ENCODE data around the gene CROCC.

CROCC gene

GRCh38 chr1:16978139-16978538 lies 56.4 kb downstream of the CROCC start:
- no peaks in the 10 kb centered on the region for H3K9me3 ChIP-seq
- no peaks in the 10 kb centered on the region for H3K36me3 ChIP-seq
- TF ChIP-seq, protein P1, sequence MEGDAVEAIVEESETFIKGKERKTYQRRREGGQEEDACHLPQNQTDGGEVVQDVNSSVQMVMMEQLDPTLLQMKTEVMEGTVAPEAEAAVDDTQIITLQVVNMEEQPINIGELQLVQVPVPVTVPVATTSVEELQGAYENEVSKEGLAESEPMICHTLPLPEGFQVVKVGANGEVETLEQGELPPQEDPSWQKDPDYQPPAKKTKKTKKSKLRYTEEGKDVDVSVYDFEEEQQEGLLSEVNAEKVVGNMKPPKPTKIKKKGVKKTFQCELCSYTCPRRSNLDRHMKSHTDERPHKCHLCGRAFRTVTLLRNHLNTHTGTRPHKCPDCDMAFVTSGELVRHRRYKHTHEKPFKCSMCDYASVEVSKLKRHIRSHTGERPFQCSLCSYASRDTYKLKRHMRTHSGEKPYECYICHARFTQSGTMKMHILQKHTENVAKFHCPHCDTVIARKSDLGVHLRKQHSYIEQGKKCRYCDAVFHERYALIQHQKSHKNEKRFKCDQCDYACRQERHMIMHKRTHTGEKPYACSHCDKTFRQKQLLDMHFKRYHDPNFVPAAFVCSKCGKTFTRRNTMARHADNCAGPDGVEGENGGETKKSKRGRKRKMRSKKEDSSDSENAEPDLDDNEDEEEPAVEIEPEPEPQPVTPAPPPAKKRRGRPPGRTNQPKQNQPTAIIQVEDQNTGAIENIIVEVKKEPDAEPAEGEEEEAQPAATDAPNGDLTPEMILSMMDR (IDR thresholded peaks at IDR 0.05; ENCODE audit: low read depth, low read length): no peak
- peaks cover 6% of the 10 kb centered on the region for H3K4me1 ChIP-seq
- H3K4me3 ChIP-seq (ENCODE audit: low read depth, low read length): no peak overlapping the region
- no peak for DNase-seq
- no peaks in the 10 kb centered on the region for H3K27me3 ChIP-seq

- H3K27me3 ChIP-seq: no peaks in the 10 kb centered on the region
- DNase-seq: peak; percentile 68
- TF ChIP-seq, protein P1 (IDR thresholded peaks at IDR 0.05; ENCODE audit: low read depth, low read length): no peak
Observed at GRCh38 chr1:16978567-16979474, 57.1 kb downstream of the CROCC start.

DNA sequence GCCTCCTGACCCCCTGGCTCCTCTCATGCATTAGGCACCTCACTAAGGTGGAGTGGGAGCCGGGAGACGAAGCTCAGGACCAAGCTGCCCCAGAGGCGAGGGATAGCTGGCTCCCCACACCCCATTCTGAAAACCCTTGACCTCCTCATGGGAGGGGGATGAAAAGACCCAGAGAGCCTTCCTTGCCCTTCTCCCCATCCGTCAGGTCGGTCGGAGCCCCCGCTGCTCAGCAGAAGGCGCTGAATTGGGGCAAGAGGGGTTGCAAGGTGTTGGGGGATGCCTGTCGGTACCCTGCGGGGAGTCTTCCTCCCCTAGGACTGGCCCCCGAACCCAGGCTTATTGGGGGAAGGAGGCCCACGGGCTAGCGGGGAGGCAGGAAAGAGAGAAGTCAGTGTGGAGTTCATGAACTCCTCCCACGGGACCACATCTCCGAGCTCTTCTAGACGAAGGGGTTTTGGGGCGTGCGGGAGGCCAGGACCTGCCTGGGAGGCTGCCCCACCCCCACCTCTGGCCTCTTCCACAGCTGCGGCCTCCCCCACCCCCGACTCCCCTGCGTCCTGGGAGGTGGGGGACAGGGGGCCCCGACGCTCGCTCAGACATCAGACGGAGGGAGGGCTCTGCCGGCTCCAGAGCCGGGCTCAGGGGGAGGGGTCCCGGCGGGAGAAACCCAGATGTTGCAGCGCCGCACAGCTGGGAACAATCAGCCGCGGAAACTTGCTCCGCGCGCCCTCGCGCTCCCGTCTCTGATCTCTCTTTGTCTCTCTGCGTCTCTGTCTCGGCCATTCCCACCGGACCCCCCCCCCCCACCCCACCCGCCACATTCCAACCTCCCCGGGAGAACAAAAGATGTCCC lies 58.0 kb downstream of the CROCC start:
- Histone ChIP-seq H3K36me3 (no peaks in the 10 kb centered on the region), H3K4me3 (ENCODE audit: low read depth, low read length) (peak overlapping the region; percentile 40), H3K4me1 (peaks cover 6% of the 10 kb centered on the region), H3K9me3 (no peaks in the 10 kb centered on the region), H3K27me3 (no peaks in the 10 kb centered on the region)
- TF ChIP-seq, protein P1 (IDR thresholded peaks at IDR 0.05; ENCODE audit: low read depth, low read length): no peak
- DNase-seq: no peak

More at GRCh38 chr1:16978567-16979474, 57.1 kb downstream of the CROCC start:
- no peaks in the 10 kb centered on the region for H3K36me3 ChIP-seq
- no peaks in the 10 kb centered on the region for H3K9me3 ChIP-seq
- H3K4me3 ChIP-seq (ENCODE audit: low read depth, low read length): peak overlapping the region; percentile 40
- peaks cover 6% of the 10 kb centered on the region for H3K4me1 ChIP-seq

DNA sequence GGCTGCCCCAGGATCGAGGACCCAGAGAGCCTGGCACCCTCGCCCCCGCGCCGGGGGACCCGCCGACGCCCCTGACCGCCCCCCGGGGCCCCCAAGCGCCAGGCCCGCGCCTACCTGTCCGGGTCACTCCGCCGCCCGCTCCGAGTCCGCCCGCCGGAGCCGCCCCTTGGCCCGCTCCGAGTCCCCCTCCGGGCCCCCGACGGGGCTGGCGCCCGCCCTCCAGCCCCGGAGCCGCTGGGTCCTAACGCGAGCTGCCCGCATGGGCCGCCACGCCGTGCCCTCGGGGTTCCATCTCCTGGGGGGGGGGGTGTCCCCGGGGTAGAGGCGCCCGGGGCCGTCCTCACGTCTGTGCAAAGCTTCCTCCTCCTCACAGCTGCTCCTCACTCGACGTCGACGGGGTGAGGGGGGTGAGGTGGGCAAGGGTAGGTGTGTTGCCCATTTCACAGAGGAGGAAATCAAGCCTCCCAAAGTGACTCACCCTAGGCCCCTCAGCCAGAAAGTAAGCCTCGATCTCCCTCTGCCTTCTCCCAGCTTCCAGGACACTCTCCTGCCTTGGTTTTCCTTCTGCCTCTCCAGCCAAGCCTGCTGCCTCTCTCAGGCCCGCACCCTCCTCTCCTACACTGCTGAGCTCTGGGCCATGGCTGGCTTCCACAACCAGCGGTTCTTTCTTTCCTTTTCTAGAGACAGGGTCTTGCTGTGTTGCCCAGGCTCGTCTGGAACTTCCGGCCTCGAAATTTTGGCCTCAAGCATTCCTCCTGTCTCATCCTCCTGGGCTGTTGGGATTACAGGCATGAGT lies 58.9 kb downstream of the CROCC start, which contains the start of gene MFAP2:
TSS of gene MFAP2 (minus strand) at position 148 of the 796 bp plus-strand sequence. CDS start 2,347 bp downstream, outside the sequence.
- Histone ChIP-seq H3K4me3 (ENCODE audit: low read depth, low read length) (peak within 1 kb of the TSS; percentile 40), H3K9me3 (no peaks in the 10 kb centered on the region), H3K4me1 (peaks cover 6% of the 10 kb centered on the region), H3K27me3 (no peaks in the 10 kb centered on the region), H3K36me3 (no peaks in the 10 kb centered on the region)
- TF ChIP-seq, protein P1 (IDR thresholded peaks at IDR 0.05; ENCODE audit: low read depth, low read length): no peak
- no peak for DNase-seq

- no peak for DNase-seq
- Histone ChIP-seq H3K4me3 (ENCODE audit: low read depth, low read length) (no peak overlapping the region), H3K4me1 (peaks cover 6% of the 10 kb centered on the region), H3K36me3 (no peaks in the 10 kb centered on the region), H3K27me3 (no peaks in the 10 kb centered on the region), H3K9me3 (no peaks in the 10 kb centered on the region)
- TF ChIP-seq, protein P1 (IDR thresholded peaks at IDR 0.05; ENCODE audit: low read depth, low read length): no peak
Observed at GRCh38 chr1:16981269-16981849, 59.6 kb downstream of the CROCC start.
